PFSK-1 (cell line): ENCODE data around the gene CNNM3.

Experiments
- FOXP2 ChIP-seq: optimal IDR thresholded peaks from 2 replicates; pipeline ENCODE3; 2011; ENCODE audit warnings: borderline replicate concordance, control low read depth, inconsistent platforms; ENCODE audit not compliant: insufficient read depth; ENCODE audit errors: extremely low read length, extremely low read depth
- POLR2AphosphoS5 ChIP-seq: IDR thresholded peaks from 2 replicates; pipeline ENCODE4 v1.6.1; 2012; ENCODE audit warnings: low read depth, mild to moderate bottlenecking, control low read depth, low read length, moderate library complexity
- SIN3A ChIP-seq: IDR thresholded peaks from 2 replicates; pipeline ENCODE4 v1.6.1; 2012; ENCODE audit warnings: mild to moderate bottlenecking, low read length, moderate library complexity, borderline replicate concordance; ENCODE audit not compliant: insufficient read depth
- TAF1 ChIP-seq: IDR thresholded peaks from 2 replicates; pipeline ENCODE4 v1.6.1; 2012; ENCODE audit warnings: low read length, control low read depth, borderline replicate concordance; ENCODE audit not compliant: insufficient read depth
- TF ChIP-seq, protein P1 (sequence below), 2 experiments: IDR thresholded peaks; 2 replicates each; pipeline versions ENCODE4 v1.6.1 to v1.8.0; 2011 to 2012; ENCODE audit warnings: low read depth in 2 of 2, low read length in 2 of 2, control low read depth in 1 of 2, inconsistent platforms in 1 of 2, mild to moderate bottlenecking in 1 of 2, moderate library complexity in 1 of 2; ENCODE audit not compliant: insufficient read depth in 1 of 2

The CNNM3 gene

DNA sequence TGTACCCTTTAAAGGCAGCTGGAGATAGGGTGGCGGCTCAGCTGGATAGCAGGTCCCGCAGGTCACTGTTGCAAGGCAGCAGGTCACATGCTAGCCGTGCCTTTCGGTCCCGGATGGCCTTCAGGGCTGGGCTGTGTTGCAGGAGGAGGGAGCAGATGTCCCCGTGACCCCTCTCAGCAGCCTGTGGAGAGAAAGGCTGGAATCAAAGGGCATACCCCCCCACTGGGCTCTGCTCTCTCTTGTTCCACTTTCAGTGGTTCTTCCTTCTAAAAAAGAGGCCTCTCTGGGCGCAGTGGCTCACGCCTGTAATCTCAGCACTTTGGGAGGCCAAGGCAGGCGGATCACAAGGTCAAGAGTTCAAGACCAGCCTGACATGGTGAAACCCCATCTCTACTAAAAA lies 32.2 kb downstream of the CNNM3 start:
- TF ChIP-seq FOXP2 (no peak), TAF1 (no peak), POLR2AphosphoS5 (no peak), SIN3A (no peak)
- TF ChIP-seq, protein P1, sequence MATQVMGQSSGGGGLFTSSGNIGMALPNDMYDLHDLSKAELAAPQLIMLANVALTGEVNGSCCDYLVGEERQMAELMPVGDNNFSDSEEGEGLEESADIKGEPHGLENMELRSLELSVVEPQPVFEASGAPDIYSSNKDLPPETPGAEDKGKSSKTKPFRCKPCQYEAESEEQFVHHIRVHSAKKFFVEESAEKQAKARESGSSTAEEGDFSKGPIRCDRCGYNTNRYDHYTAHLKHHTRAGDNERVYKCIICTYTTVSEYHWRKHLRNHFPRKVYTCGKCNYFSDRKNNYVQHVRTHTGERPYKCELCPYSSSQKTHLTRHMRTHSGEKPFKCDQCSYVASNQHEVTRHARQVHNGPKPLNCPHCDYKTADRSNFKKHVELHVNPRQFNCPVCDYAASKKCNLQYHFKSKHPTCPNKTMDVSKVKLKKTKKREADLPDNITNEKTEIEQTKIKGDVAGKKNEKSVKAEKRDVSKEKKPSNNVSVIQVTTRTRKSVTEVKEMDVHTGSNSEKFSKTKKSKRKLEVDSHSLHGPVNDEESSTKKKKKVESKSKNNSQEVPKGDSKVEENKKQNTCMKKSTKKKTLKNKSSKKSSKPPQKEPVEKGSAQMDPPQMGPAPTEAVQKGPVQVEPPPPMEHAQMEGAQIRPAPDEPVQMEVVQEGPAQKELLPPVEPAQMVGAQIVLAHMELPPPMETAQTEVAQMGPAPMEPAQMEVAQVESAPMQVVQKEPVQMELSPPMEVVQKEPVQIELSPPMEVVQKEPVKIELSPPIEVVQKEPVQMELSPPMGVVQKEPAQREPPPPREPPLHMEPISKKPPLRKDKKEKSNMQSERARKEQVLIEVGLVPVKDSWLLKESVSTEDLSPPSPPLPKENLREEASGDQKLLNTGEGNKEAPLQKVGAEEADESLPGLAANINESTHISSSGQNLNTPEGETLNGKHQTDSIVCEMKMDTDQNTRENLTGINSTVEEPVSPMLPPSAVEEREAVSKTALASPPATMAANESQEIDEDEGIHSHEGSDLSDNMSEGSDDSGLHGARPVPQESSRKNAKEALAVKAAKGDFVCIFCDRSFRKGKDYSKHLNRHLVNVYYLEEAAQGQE (IDR thresholded peaks at IDR 0.05; ENCODE audit: insufficient read depth in 1 of 2, low read depth in 2 of 2, low read length in 2 of 2) = no peak

GRCh38 chr2:96852667-96853066 lies 36.6 kb downstream of the CNNM3 start:
- TF ChIP-seq FOXP2 (no peak), POLR2AphosphoS5 (no peak), SIN3A (no peak), TAF1 (no peak)
- TF ChIP-seq, protein P1 (IDR thresholded peaks at IDR 0.05; ENCODE audit: insufficient read depth in 1 of 2, low read depth in 2 of 2, low read length in 2 of 2) = no peak

GRCh38 chr2:96853321-96853720 lies 37.3 kb downstream of the CNNM3 start:
- TF ChIP-seq FOXP2 (no peak), SIN3A (no peak), TAF1 (no peak), POLR2AphosphoS5 (no peak)
- TF ChIP-seq, protein P1 (IDR thresholded peaks at IDR 0.05; ENCODE audit: insufficient read depth in 1 of 2, low read depth in 2 of 2, low read length in 2 of 2) = no peak

DNA sequence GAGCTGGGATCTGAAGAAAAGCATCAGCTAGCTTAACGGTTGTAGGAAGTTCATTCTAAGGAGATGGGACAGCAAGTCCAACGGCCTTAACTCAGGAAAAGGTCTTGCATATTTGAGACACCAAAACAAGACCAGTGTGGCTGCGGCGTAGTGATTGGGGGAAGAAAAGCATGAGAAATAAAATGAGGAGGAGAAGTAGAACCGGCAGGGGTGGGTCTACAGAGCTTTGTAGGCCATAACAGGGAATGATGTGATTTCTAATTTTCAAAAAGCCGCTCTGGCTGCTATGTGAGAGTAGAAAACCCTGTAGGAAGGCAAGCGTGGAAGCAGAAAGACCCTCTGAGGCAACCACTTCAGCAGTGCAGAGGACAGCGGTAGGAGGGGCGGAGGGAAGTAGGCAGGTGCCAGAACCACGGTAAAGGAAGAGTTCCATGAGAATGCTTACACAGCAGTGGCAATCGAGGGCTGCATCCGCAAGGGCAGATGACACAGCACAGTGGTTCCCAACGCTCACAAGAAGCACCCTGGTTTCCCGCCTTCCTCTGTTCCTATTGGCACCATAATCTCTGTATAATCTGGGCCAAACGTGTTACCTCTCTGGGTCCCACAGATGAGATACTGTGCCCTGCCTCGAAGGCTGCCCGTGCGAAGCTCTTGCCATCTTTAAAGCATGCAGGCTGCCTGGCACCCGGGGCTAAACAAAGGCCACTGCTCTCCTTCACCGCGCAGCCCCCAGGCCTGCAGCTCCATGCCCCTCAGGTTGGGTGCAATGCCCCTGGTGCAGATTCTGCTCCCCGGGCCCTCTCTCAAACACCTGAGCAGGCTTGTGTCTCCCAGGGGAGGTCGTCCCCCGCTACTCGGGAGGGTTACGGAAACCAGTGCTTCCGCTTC lies 41.0 kb downstream of the CNNM3 start:
- 0 out of 2 replicates have a peak, but pooled peaks have one; percentile 26 for TF ChIP-seq POLR2AphosphoS5
- TF ChIP-seq SIN3A = no peak

- TF ChIP-seq POLR2AphosphoS5 (peak; percentile 23), TAF1 (0 out of 2 replicates have a peak, but pooled peaks have one; percentile 73)
- TF ChIP-seq, protein P1 (IDR thresholded peaks at IDR 0.05; ENCODE audit: insufficient read depth in 1 of 2, low read depth in 2 of 2, low read length in 2 of 2) = no peak
Observed at GRCh38 chr2:96857667-96858372, 41.8 kb downstream of the CNNM3 start, which contains the start of gene ANKRD39. ANKRD39 (minus strand) TSS chr2:96858016; CDS start chr2:96857987, 29 bp downstream.
